ENCODE data around the gene ODAD4.
"Not testable (repeated sequence)": the region's sequence is repeated elsewhere in the genome, so short reads cannot be mapped to it uniquely, and the experiment has no call there.

DNA sequence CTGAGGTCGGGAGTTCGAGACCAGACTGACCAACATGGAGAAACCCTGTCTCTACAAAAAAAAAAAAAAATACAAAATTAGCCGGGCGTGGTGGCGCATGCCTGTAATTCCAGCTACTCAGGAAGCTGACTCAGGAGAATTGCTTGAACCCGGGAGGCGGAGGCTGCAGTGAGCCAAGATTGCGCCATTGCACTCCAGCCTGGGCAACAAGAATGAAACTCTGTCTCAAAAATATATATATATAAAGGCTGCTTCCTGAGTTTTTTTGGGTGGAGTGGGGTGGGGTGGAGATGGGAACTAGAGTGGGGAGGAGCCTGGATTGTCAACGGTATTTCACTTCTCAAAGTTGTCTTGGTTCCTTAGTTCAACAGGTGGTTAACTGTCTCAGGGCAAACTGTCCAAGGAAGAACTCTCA lies 79.9 kb downstream of the ODAD4 start:
- TF ChIP-seq POLR2AphosphoS5 (IDR thresholded peaks at IDR 0.05; ENCODE audit: borderline replicate concordance, low read depth, low read length); EZH2 (IDR thresholded peaks at IDR 0.05); FOXP2 (optimal IDR thresholded peaks at IDR 0.05; ENCODE audit: control extremely low read depth, extremely low read length, insufficient read depth): not testable (repeated sequence)

Data from SK-N-MC (cell line).